GM20000 (cell line): ENCODE data around the gene ZSCAN20.
A peak's percentile ranks its signal among the peaks of the same experiment; 100 is the strongest.

Source experiments
- DNase-seq: peaks from one replicate; pipeline ENCODE4 v3.0.0; 2012; ENCODE audit warnings: low spot score
- TF ChIP-seq, protein P1 (sequence below): IDR thresholded peaks from 2 replicates; pipeline ENCODE4 v1.5.1; 2012; ENCODE audit warnings: mild to moderate bottlenecking, control low read depth; ENCODE audit errors: extremely low read depth, missing control alignments

Gene ZSCAN20

DNA sequence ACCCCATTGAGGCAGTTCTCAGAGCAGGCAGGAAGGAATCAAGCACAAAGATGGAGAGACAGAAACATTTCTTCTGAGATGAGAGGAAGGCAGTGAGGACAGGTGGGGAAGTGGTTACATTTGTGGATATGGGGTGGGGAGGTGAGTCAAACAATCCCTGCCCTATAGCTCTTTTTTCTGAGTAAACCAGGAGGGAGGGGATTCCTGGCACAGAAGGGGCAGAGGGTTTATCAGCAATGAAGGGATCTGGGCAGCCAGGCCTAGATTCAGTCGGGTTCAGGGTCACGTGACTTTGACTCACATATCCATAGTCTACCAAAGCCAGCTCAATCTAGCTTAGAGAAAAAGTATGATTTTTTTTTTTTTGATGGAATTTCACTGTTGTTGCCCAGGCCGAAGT lies 25.9 kb upstream of the ZSCAN20 start:
- TF ChIP-seq, protein P1, sequence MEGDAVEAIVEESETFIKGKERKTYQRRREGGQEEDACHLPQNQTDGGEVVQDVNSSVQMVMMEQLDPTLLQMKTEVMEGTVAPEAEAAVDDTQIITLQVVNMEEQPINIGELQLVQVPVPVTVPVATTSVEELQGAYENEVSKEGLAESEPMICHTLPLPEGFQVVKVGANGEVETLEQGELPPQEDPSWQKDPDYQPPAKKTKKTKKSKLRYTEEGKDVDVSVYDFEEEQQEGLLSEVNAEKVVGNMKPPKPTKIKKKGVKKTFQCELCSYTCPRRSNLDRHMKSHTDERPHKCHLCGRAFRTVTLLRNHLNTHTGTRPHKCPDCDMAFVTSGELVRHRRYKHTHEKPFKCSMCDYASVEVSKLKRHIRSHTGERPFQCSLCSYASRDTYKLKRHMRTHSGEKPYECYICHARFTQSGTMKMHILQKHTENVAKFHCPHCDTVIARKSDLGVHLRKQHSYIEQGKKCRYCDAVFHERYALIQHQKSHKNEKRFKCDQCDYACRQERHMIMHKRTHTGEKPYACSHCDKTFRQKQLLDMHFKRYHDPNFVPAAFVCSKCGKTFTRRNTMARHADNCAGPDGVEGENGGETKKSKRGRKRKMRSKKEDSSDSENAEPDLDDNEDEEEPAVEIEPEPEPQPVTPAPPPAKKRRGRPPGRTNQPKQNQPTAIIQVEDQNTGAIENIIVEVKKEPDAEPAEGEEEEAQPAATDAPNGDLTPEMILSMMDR, result no peak
- DNase-seq, result no peak

DNA sequence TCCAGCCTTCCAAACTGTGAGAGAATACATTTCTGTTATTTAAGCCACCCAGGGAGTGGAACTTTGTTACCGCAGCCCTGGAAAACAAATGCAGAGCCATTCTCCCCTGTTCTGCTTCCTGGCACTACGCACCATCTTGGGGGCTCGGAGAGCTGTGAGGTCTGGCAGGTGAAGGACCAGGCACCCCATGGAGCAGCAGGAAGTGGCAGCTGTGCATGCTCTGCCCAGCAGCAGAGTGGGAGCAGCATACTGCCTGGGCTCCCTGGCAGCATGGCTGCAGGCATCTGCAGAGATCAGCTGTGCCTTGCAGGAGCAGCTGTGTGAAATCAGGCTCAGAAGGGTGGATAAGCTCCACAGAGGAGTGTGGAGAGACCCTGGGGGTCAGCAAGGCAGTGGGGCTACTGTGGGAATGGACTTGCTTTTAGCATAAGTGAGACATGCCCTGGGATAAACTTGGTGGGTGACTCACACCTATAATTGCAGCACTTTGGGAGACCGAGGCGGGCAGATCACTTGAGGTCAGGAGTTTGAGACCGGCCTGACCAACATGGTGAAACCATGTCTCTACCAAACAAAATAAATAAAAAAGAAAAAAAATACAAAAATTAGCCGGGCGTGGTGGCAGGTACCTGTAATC lies 17.7 kb upstream of the ZSCAN20 start:
- DNase-seq, result no peak
- TF ChIP-seq, protein P1, result no peak

DNA sequence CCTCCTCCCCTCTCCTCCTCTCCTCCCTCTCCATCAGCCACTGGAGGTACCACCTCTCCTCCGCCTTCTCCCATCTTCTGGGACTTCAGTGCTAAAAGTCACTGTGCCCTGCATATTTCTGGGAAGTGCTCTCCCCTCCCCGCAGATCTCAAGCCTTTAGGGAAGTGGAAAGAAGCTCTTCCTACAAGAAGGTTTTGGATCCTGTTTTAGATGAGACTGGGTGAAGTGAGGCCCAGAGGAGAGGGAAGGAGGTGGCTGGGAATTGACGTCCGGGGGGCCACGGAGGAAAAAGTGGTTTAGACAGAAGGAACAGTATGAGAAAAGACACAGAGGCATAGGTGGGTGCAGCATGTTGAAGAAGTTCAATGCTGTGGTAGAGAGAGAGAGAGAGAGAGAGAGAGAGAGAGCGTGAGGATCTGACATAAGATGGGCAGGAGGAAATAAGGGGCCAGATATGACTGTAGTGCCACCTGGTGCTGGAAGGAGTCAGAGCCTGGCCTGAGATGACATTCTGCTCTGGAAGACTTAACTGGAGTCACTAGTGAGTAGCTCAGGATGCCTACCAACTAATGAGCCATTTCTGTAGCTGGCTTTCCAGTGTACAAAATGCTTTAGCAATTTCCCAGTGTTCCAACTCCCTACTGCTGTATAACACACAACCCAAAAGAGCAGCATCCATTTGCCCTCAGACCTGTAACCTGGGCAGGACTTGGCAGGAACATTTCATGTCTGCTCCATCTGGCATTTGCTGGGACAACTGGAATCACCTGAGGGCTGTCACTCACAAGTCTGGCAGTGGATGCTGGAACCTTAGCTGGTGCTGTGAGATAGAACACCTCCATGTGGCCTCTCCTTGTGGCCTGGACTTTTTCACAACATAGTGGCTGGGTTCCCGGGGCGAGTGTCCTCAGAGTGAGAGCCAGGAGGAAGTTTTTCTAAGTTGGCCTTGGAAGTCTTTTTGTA lies 16.6 kb upstream of the ZSCAN20 start:
- DNase-seq, result peak; percentile 67
- TF ChIP-seq, protein P1, result peak; percentile 50

DNA sequence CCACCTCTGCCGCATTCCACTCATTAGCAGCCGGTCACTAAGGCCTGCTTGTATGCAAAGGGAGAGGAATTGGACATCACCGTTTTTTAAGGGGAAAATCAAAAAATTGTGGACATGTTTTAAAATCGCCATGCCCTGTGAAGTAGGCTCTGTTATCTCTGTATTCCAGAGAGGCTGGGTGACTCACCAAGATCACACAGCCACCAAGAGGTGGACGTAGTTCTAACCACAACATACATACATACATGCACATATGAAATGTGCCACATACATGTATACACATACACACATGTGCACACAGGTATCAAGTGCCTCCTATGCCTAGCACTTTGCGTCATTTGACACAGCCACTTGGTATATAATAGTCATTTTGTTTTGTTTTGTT lies 16.0 kb upstream of the ZSCAN20 start:
- DNase-seq, result no peak
- TF ChIP-seq, protein P1, result no peak

DNA sequence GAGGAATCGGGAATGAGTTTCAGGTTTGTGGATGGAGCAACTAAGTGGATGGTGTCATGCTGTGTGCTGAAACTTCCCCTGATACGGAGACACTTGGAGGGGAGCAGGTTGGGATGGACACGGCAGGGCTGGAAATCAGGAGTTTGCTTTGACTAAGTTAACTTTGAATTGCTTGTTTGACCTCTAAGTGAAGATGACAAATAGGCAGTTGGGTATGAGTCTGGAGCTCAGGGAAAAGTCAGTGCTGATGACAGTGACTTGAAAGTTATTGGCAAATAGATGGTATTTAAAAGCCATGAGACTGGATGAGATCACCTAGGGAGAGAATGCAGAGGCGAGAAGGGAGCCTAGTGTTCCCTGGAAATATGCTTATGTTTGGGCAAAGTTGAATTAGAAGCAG lies 12.8 kb upstream of the ZSCAN20 start:
- no peak for DNase-seq
- TF ChIP-seq, protein P1, result no peak

DNA sequence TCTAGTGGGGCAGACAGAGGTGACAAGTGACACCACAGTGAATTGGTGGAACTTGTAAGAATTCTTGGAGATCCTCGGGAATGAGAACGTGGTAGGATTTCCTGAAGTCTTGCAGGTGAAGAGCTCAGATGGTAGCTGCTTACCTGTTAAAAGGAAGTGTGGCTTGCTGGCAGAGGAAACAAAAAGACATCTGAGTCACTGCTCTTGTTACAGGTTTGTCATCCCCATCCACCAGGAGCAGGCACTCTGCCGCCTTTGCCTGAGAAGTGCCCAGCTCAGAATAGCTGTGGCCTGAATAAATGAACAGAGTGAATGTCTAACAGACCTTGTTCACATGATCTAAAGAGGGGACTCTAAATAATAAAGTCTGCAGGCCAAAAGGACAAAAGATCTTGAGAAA lies 12.3 kb upstream of the ZSCAN20 start:
- no peak for DNase-seq
- TF ChIP-seq, protein P1, result no peak

DNA sequence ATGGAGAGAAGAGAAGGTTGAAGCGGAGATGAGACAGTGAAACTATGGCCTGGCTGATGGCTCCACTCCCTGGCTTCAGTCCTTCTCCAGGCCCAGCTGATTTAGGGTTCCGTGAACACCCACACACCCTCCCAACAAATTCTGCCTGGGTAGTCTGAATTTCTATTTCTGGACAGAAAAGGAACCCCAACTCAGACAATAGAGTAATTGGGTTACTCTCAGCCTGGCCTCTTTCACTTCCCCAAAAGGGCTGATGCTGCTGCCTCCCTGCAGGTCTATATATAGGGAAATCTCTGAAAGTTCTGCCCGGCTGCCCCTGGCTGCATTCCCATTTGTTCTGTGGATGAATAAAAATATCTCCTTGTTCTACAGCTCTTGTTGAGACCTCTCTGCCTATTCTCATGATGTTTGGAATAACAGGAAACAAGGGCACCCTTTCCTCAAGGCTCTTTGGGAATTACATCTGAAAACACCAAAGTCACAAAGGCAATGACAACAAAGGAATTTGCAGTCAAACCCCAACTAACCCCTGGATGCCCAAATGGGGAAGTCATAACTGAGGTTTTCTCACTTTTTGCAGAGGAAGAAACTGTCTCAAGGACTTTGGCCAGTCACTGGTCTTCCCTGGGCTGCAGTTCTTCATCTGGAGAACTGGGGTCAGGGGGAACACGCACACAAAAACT lies 11.4 kb upstream of the ZSCAN20 start:
- DNase-seq, result peak; percentile 68
- TF ChIP-seq, protein P1, result no peak
